Stimulated activated memory B cell treated with anti-CD40 and anti-IgM and Interleukin-4, amounts not matched to agents 10 μg/mL and 1 μg/mL and 100 μg/mL, for 72 hours (primary cell): ENCODE measurements around the gene RPL32.

ENCODE experiments used
- ATAC-seq: fragments of 150-1000 bp; cut with Tn5 transposase; 2 replicates; pipeline ENCODE4 v1.10.0; 2021
- H3K27ac Mint-ChIP-seq: one replicate; pipeline ENCODE4 v1.8.0; 2022; ENCODE audit warnings: mild to moderate bottlenecking, mixed read lengths
- H3K27me3 Mint-ChIP-seq: one replicate; pipeline ENCODE4 v1.8.0; 2022; ENCODE audit warnings: mixed read lengths
- H3K36me3 Mint-ChIP-seq: one replicate; pipeline ENCODE4 v1.8.0; 2022; ENCODE audit warnings: mixed read lengths
- H3K4me1 Mint-ChIP-seq: one replicate; pipeline ENCODE4 v1.8.0; 2022; ENCODE audit warnings: mixed read lengths
- H3K4me3 Mint-ChIP-seq: one replicate; pipeline ENCODE4 v1.8.0; 2022; ENCODE audit warnings: mild to moderate bottlenecking, moderate library complexity, mixed read lengths
- H3K9me3 Mint-ChIP-seq: one replicate; pipeline ENCODE4 v1.8.0; 2022; ENCODE audit warnings: mixed read lengths

RPL32 gene

GRCh38 chr3:12810013-12810780 lies 31.2 kb downstream of the RPL32 start:
- H3K27me3 Mint-ChIP-seq: no peaks in the 10 kb centered on the region
- H3K27ac Mint-ChIP-seq: peak overlapping the region; percentile 20
- no peaks in the 10 kb centered on the region for H3K9me3 Mint-ChIP-seq
- H3K4me3 Mint-ChIP-seq: peak overlapping the region; percentile 70
- no peaks in the 10 kb centered on the region for H3K36me3 Mint-ChIP-seq
- peaks cover 4% of the 10 kb centered on the region for H3K4me1 Mint-ChIP-seq
- peak; percentile 99 for ATAC-seq

GRCh38 chr3:12809435-12809834 lies 31.9 kb downstream of the RPL32 start:
- ATAC-seq: no peak
- Mint-ChIP-seq H3K27ac (no peak overlapping the region), H3K4me3 (peak overlapping the region; percentile 70), H3K4me1 (peaks cover 4% of the 10 kb centered on the region), H3K9me3 (no peaks in the 10 kb centered on the region), H3K36me3 (no peaks in the 10 kb centered on the region), H3K27me3 (no peaks in the 10 kb centered on the region)

DNA sequence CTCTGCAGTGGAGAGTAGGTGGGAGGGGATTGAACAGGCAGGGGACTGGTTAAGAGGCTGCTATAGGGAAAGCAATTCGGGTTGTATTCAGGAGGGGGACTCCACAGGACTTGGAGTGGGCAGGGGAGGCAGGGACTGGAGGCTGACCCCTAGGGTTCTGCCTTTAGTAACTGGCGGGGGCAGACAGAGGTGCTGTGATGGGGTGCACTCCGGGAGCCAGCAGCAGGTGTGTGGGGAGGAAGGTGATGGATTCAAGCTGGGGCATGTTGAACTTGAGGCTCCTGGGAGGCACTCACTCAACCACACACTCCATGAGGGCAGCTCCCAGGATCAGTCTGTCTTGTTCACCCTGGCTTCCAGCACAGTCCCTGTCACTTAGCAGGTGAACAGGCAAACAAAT lies 32.4 kb downstream of the RPL32 start:
- Mint-ChIP-seq H3K36me3 (no peaks in the 10 kb centered on the region), H3K27me3 (no peaks in the 10 kb centered on the region), H3K4me3 (peak overlapping the region; percentile 5), H3K9me3 (no peaks in the 10 kb centered on the region), H3K27ac (no peak overlapping the region), H3K4me1 (peaks cover 4% of the 10 kb centered on the region)
- ATAC-seq: no peak

DNA sequence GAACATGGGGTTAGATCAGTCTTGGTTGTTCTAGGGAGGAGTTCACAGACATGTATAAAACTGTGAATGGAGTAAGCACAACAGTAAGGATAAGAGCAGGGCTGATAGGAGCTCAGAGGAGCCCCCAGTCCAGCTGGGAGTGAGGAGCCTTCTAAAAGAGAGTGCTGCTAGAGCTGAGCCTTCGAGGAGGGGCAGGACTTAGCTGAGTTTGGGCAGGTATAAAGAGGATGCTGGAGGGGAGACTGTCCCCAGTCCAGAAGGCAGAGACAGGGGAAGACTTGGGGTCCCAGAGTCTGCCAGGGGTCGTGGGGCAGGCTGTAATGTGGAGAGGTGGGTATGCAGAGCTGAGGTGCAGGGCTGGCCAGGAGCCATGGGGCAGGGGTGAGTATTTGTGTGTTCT lies 32.8 kb downstream of the RPL32 start:
- Mint-ChIP-seq H3K27ac (no peak overlapping the region), H3K27me3 (no peaks in the 10 kb centered on the region), H3K9me3 (no peaks in the 10 kb centered on the region), H3K4me3 (no peak overlapping the region), H3K4me1 (peaks cover 4% of the 10 kb centered on the region), H3K36me3 (no peaks in the 10 kb centered on the region)
- no peak for ATAC-seq

- H3K36me3 Mint-ChIP-seq: no peaks in the 10 kb centered on the region
- H3K4me3 Mint-ChIP-seq: no peak overlapping the region
- H3K27ac Mint-ChIP-seq: no peak overlapping the region
- H3K27me3 Mint-ChIP-seq: no peaks in the 10 kb centered on the region
- ATAC-seq: no peak
- no peaks in the 10 kb centered on the region for H3K9me3 Mint-ChIP-seq
- peaks cover 4% of the 10 kb centered on the region for H3K4me1 Mint-ChIP-seq
Observed at GRCh38 chr3:12807601-12808359, 33.6 kb downstream of the RPL32 start.

- ATAC-seq: no peak
- H3K27me3 Mint-ChIP-seq: no peaks in the 10 kb centered on the region
Observed at GRCh38 chr3:12807066-12807465, 34.3 kb downstream of the RPL32 start.

GRCh38 chr3:12803371-12803770 lies 38.0 kb downstream of the RPL32 start:
- ATAC-seq: no peak
- H3K4me3 Mint-ChIP-seq: no peak overlapping the region
- no peak overlapping the region for H3K27ac Mint-ChIP-seq
- H3K4me1 Mint-ChIP-seq: peaks cover 2% of the 10 kb centered on the region
- no peaks in the 10 kb centered on the region for H3K27me3 Mint-ChIP-seq
- H3K9me3 Mint-ChIP-seq: no peaks in the 10 kb centered on the region
- no peaks in the 10 kb centered on the region for H3K36me3 Mint-ChIP-seq

More at GRCh38 chr3:12807066-12807465, 34.3 kb downstream of the RPL32 start:
- H3K27ac Mint-ChIP-seq: no peak overlapping the region
- no peaks in the 10 kb centered on the region for H3K36me3 Mint-ChIP-seq
- H3K4me3 Mint-ChIP-seq: no peak overlapping the region
- H3K9me3 Mint-ChIP-seq: no peaks in the 10 kb centered on the region
- H3K4me1 Mint-ChIP-seq: peaks cover 4% of the 10 kb centered on the region

- Mint-ChIP-seq H3K27ac (no peak overlapping the region), H3K4me1 (peaks cover 20% of the 10 kb centered on the region), H3K4me3 (no peak overlapping the region), H3K36me3 (no peaks in the 10 kb centered on the region), H3K9me3 (no peaks in the 10 kb centered on the region), H3K27me3 (peaks cover 7% of the 10 kb centered on the region)
- ATAC-seq: no peak
Observed at GRCh38 chr3:12799525-12800440, 41.6 kb downstream of the RPL32 start.

DNA sequence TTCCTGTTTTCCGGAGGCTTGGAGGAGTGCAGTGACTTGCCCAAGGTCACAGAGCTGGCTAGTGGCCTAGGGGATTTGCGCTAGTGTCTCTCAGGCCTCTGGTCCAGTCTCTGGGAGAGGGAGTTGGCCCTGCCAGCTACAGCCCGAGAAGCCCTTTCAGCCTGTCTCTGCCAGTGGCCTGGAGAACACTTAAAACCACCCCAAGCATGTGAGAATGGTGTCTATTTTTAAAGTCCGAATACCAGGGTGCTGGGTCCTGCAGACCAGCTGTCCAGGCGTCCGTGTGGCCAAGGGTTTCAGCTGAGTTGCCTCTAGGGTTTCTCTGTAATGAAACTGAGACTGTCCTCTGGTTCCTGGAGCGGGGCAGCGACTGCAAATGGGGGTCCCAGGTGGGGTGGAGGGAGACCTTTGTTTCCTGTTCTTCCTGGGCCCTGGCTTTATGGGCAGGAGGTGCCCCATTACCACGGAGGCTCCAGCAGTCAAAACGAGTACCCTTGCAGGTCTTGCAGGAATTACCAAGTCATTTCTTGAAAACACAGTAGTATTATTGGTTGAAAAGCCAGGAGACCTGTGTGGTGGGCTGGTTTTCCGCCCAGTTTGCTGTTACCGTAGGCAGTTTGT lies 42.7 kb downstream of the RPL32 start:
- ATAC-seq: no peak
- peaks cover 10% of the 10 kb centered on the region for H3K27me3 Mint-ChIP-seq
- H3K4me3 Mint-ChIP-seq: no peak overlapping the region
- no peaks in the 10 kb centered on the region for H3K36me3 Mint-ChIP-seq
- no peaks in the 10 kb centered on the region for H3K9me3 Mint-ChIP-seq
- peak overlapping the region; percentile 2 for H3K27ac Mint-ChIP-seq
- H3K4me1 Mint-ChIP-seq: peaks cover 20% of the 10 kb centered on the region

- Mint-ChIP-seq H3K27me3 (peaks cover 10% of the 10 kb centered on the region), H3K36me3 (no peaks in the 10 kb centered on the region), H3K4me3 (peak overlapping the region; percentile 8), H3K27ac (peak overlapping the region; percentile 2), H3K4me1 (peaks cover 20% of the 10 kb centered on the region), H3K9me3 (no peaks in the 10 kb centered on the region)
- ATAC-seq: peak; percentile 45
Observed at GRCh38 chr3:12797892-12798558, 43.3 kb downstream of the RPL32 start.

DNA sequence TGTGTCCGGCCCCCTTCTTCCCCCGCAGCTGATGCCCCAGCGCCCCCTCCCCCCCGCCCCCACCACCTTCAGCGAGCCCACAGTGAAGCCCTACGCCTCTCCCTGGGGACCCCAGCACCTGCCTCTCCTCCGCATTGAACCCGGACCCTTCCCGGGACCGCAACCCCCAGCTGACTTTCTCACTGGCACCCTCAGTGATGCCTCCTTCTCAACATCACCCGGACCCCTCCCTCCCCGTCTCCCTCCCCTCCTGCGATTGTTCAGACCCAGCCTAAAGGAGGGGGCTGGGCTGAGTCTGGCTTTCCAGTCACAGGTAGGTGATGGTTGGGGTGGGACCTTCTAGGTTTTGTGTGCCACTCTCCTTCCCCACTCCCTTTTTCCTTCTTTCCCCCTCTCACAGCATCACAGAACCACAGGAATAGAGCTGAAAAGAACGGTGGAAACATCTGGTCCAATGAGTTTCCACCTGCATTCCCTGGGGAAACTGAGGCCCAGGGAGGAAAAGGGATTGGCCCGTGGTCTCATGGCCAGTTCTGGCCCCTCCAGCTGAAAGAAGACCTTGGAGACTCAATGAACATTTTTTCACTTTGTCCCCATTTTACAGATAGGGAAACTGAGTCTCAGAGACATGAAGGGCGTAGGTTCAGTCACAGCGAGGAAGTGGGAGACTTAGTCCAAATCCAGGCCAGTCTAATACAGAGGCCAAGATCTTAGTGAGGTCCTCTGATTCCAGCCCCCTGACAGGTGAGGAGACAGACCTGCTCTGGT lies 44.1 kb downstream of the RPL32 start:
- Mint-ChIP-seq H3K4me1 (peaks cover 20% of the 10 kb centered on the region), H3K27me3 (peaks cover 10% of the 10 kb centered on the region), H3K4me3 (peak overlapping the region; percentile 78), H3K36me3 (no peaks in the 10 kb centered on the region), H3K27ac (peak overlapping the region; percentile 53), H3K9me3 (no peaks in the 10 kb centered on the region)
- no peak for ATAC-seq

DNA sequence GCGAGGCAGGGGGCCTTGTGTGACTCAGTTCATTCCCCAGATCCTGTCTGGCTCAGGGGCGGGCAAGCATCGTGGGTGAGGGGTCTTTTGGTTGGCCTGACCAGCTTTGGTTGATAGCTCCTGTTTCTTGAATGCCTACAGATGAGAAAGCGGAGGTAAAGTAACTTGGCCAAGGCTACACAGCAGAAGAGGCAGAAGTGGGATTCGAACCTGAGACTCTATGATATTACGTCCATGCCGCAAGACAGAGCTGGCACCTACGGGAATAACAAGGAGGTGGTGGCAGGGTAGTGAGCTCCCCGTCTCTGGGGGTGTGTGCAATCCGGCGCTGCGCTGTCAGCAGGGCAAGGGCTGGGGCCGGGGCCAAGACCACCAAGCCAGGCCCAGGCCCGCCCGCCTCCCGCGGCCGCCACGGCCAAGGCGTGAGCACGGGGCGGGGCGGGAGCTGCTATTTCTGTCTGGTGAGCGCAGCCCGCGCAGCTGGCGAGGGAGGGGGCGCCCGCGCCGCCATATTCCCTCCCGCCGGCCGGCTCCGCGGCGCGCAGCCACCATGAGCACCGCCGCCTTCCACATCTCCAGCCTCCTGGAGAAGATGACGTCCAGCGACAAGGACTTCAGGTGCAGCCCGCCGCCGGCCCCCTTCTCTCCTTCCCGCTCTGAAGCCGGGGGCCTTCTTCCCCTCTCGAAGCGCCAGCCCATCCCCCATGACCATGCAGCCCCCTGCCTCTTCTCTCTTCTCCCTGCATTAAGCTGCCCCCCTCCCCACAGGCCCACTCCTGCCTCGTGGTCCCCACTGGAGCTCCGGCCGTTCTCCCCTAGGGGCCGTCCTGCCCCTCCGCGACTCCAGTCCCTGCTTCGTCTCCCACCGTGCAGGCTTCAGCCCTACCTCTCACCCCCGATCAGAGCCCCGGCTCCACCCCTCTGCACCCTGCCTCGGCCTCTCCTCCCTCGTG lies 44.9 kb downstream of the RPL32 start, which contains the start of gene CAND2:
Gene CAND2, plus strand, starts transcription at position 510 of the 953 bp plus-strand sequence. Its CDS starts 41 bp downstream, at position 551.
- Mint-ChIP-seq H3K4me3 (peak within 1 kb of the TSS; percentile 78), H3K27me3 (peaks cover 10% of the 10 kb centered on the region), H3K27ac (peak within 1 kb of the TSS; percentile 53), H3K36me3 (no peaks in the 10 kb centered on the region), H3K9me3 (no peaks in the 10 kb centered on the region), H3K4me1 (peaks cover 20% of the 10 kb centered on the region)
- peak; percentile 75 for ATAC-seq

GRCh38 chr3:12793701-12794100 lies 47.7 kb downstream of the RPL32 start:
- H3K36me3 Mint-ChIP-seq: no peaks in the 10 kb centered on the region
- H3K4me3 Mint-ChIP-seq: no peak overlapping the region
- no peak overlapping the region for H3K27ac Mint-ChIP-seq
- peaks cover 10% of the 10 kb centered on the region for H3K27me3 Mint-ChIP-seq
- peaks cover 20% of the 10 kb centered on the region for H3K4me1 Mint-ChIP-seq
- H3K9me3 Mint-ChIP-seq: no peaks in the 10 kb centered on the region
- ATAC-seq: no peak
